SU-DHL-6 (cell line): Measurements from ENCODE around the gene DUSP22.

Source experiments
- EZH2phosphoT487 ChIP-seq: fragments of 200-600 bp; sonication (generic), shearing (Covaris generic); conservative IDR thresholded peaks from 2 replicates; pipeline ENCODE4 v1.6.1; 2018; ENCODE audit warnings: mild to moderate bottlenecking, antibody characterized with exemption, low read length, moderate library complexity, mixed read lengths
- TF ChIP-seq, protein P1 (sequence below): fragments of 200-600 bp; sonication (generic); IDR thresholded peaks from one replicate; pipeline ENCODE4 v1.5.1; 2017; ENCODE audit warnings: antibody characterized with exemption, mild to moderate bottlenecking, low read length, moderate library complexity; ENCODE audit not compliant: insufficient read depth, poor library complexity, severe bottlenecking

DNA sequence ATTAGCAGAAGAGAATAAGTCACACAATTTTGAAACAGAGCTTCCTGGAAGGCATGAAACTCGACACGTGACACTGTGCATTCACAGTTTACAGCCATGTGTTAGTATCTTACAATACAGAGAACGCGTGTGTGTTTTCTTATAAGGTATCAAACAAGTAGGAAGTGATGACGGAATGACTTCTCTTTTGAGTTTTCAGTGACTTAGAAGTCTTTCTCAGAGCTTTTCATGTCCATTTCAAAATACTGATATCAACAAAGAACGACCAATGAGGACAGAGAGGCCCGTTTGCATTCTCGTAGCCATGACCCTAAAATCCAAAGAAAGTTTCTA is 36.6 kb upstream of the DUSP22 start:
- TF ChIP-seq, protein P1, sequence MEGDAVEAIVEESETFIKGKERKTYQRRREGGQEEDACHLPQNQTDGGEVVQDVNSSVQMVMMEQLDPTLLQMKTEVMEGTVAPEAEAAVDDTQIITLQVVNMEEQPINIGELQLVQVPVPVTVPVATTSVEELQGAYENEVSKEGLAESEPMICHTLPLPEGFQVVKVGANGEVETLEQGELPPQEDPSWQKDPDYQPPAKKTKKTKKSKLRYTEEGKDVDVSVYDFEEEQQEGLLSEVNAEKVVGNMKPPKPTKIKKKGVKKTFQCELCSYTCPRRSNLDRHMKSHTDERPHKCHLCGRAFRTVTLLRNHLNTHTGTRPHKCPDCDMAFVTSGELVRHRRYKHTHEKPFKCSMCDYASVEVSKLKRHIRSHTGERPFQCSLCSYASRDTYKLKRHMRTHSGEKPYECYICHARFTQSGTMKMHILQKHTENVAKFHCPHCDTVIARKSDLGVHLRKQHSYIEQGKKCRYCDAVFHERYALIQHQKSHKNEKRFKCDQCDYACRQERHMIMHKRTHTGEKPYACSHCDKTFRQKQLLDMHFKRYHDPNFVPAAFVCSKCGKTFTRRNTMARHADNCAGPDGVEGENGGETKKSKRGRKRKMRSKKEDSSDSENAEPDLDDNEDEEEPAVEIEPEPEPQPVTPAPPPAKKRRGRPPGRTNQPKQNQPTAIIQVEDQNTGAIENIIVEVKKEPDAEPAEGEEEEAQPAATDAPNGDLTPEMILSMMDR = no peak
- TF ChIP-seq EZH2phosphoT487 = no peak
